HG03103 (cell line): ENCODE measurements around the gene IL17A.
"Not testable (repeated sequence)": the region's sequence is repeated elsewhere in the genome, so short reads cannot be mapped to it uniquely, and the experiment has no call there.

Experiments used
- ATAC-seq: cut with Tn5 transposase; IDR thresholded peaks from one replicate; pipeline ENCODE4 v1.9.1; 2021; ENCODE audit warnings: low read depth; ENCODE audit not compliant: unreplicated experiment

Gene IL17A

DNA sequence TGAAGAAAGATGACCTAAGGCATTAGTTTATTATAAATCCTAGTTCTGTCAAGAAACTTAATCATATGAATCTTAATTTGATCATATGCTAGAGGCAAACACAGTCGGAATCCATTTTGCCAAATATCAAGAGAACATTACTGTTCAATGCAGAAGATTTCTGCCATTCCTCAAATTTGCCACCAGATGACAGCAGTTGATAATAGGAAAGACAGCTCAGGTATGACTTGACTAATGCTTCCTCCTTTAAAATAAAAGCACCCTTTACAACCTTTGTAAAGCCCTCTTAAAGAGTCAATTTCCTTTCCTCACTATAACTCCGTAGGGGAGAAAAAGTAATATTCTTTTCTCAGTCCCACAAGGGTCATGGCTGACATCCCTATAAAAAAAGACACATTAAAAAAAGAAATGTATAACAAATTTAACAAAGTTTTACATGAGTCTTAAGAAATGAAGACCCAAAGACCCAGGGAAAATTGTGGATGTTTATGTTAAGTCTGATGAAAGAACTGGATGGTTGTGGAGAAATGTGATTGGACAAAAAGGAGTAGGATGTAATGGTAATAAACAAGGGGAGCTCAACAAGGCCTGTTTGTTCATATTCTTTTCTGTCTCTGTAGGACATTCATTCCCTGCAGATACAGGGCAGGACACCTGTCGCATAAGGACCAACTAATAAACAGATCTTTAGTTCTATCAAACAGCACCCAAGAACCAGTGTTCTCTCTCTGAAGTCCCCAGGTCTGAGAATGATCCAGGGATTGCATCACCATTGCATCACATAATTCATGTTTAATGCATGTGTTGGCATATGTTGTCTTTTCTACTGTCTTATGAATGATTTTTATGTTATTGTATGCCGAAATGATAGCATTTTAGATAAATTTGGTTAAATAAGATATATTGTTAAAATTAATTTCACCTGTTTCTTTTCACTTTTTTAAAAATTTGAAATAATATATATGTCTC is 23.0 kb upstream of the IL17A start:
- ATAC-seq = peak; percentile 54

DNA sequence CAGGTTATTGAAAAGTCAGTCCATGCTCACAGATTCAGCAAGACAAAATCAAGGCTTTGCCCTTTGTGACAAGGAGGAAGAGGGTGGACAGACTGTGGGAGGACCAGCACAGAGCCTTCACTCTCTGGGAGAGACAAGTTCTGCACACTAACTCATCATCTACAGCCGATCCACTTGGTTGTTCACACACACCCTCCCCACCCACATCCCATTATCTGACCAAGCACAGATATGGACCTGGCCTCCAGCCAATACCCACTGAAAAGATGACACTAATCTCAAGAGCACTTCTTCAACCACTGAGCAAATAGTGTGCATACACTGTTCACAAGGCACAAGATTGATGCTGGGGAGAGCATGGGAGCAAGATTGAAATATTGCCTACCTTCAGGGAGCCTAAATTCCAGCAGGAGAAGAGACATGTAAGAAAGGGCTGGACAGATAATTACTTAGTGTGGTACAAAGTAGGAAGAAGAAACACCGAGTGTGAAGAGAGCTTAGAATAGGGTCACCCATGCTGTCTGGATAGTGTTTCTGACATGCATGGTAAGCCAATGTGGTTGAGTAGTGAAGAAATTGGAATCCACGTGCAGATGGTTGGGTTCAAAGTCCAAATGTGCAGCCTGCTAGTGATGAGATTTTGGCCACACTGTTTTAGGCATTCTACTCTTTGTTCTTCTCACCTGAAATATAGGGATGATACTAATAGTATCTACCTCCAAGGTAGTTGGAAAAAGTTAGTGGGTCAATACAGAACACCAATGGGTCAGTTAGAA is 21.7 kb upstream of the IL17A start:
- no peak for ATAC-seq

DNA sequence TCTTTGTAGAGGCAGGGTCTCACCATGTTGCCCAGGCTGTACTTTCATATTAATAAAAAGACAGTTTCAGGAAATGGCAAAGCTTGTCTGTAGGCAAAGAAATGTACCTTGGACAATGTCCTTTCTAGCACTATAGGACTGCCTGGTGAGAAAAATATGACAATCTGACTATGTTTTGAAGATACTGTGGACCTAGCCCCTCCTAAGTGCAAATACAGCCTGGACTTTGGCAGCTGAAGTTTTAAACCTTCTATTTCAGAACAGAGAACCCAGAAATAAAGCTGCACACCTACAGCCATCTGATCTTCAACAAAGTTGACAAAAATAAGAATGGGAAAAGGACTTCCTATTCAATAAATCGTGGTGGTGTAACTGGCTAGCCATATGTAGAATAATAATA is 18.9 kb upstream of the IL17A start:
- no peak for ATAC-seq

DNA sequence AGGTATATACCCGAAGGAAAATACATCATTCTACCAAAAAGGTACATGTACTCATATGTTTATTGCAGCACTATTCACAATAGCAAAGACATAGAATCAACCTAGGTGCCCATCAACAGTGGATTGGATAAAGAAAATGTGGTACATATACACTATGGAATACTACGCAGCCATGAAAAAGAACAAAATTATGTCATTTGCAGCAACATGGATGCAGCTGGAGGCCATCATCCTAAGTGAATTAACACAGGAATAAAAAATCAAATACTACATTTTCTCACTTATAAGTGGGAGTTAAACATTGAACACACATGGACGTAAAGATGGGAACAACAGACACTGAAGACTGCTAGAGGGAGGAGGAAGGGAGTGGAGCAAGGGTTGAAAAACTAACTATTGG is 17.8 kb upstream of the IL17A start:
- not testable (repeated sequence) for ATAC-seq

DNA sequence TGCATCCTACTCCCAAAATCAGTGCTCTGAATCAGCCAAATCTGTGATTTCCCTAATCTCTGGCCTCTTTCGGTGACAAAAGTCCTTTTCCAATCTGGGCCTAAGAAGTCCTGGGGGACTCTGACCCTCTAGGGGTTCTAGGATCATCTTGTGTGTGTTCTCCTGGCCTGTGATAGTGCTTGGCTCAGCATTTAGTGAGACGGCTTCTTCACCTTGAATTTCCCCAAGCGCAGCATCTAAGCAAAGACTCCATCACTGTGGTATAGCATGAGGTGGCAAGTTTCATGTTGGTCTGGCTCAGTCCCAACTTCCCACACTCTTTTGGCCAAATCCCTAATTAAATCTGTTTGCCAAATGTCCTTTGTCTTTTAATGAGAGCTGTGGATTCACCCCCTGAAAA is 12.1 kb upstream of the IL17A start:
- ATAC-seq = no peak

DNA sequence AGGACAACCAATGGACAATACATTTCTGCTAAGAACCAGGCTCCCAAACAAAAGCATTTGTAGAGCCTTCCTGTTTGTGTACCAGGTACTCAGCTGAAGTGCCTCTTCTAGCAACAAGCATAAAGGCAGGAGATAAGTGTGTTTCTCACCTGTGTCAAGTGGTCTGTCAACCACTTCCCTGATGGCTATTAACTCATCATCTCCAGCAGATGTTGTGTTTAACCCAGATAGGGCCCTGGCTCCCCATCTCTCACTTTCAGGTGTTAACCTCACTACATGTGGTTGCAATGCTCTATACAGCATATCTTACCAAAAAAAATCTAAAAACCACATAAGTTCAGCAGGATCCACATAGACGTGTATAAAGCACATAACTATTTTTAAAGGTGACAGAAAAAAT is 9.6 kb upstream of the IL17A start:
- peak; percentile 45 for ATAC-seq

DNA sequence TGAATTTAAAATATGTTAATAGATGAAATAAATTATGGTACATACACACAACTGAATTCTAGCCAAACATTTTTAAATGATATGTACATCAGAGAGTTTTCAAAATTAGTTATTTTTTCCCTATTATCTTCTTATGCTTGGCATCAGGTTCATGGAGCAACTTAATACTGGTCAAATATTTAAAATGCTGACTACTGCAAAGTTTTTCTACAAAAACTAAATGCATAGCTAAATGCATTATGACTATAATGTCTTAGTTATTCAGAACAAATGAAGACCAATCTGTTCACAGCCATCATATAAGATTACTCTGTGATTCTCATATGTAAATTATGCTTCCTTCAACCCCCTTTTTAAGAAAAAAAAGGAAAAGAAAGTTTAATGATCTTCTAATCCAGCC is 8.2 kb upstream of the IL17A start:
- ATAC-seq = no peak

DNA sequence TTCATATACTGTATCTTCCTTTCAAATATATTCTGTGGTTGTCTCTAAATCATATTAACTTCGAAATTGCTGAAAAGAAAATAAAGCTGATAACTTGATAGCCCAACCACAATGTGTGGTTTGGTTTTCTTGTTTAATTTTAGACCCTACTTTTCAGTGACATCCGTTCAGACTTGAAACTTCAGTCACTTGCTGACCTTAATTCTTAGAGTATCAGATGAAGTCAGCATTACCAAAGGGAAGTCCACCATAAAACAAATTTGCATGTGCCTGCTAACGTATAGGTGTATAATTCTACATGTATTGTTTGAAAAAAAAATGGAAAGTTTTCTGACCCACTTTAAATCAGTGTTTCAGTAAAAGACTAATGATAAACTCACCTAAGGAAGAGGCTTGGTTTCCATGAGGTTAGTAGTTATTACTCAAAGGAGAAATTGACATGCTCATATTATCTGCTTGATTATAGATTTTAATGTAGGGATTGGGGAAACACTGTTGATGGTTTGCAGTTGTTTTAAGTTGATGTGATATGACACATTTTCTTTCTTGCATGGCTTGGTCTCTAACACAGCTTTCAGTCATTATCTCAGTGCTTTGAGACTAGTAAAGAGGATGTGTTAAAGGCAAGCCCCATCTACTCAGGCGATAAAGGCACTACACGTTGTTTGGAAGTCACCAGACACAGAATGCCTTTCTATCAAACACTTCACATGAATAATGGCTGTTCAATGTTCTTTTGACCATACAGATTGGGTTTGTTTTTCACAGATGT is 5.2 kb upstream of the IL17A start:
- ATAC-seq = peak; percentile 86

DNA sequence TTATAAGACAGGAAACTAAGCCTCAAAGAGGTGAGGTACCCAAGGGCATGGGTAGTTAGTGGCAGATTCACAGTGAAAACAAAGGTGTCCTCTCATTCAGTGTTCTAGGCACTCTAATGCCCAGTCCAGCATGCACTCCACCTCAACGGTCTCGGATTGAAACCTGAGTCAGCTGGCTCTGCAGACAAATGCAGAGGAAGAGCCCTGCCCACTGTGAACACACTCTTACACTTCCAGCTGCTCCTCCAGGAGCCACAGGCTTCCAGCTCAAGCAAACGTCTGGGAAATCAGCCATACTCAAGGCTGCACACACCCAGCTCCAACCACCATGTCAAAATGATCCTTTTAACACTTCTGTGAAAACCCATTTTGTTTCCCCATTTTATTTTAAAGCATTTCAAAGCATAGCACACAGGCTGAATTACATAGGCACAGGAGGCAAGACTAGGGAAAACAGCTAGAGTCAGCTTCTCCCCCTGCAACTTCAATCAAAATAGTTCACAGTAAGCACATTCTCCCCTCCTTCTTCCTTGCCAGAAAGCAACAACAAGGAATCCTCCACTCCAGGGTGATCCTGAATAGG is 3.0 kb upstream of the IL17A start:
- ATAC-seq = no peak

DNA sequence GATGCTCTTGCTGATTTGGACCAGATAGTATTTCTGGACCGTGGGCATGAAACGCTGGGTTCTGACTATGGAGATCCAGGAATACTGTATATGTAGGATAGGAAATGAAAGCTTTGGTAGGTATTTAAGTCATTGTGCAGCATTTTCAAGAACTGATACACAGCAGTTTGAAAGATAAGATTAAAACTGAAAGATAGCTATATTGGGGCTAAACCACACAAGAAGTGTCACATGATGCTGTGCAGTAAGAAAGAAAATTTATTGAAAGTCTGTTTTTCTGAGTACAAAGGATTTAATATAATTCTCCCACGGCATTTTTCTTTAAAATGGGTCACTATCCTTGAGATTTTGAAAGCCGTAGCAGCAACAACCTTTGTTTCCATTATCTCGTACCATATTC is 305 bp downstream of the IL17A start:
- ATAC-seq = peak; percentile 81

DNA sequence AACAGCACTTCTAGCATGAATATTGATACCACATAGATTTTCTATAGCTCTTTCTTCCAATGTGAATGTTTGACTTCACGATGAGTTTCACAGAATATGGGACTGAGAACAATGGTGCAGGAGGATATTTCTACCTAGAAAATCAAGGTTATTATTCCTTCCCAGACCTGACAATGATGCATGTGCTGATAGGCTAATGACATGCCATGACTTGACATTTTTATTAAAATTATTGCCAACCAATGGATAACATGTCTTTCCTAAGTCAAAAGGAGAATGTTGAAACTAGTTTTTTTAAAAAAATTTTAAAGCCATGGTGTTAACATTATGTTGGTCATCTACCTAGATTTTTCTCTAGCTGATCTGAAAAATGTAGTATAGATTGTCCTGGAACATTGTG is 923 bp downstream of the IL17A start:
- no peak for ATAC-seq

DNA sequence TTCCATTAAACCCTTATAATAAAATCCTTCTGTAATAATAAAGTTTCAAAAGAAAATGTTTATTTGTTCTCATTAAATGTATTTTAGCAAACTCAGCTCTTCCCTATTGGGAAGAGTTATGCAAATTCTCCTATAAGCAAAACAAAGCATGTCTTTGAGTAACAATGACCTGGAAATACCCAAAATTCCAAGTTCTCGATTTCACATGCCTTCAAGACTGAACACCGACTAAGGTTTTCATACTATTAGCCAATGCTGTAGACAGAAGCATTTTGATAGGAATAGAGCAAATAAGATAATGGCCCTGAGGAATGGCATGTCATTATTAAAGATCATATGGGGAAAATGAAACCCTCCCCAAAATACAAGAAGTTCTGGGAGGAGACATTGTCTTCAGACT is 3.8 kb downstream of the IL17A start:
- ATAC-seq = no peak

DNA sequence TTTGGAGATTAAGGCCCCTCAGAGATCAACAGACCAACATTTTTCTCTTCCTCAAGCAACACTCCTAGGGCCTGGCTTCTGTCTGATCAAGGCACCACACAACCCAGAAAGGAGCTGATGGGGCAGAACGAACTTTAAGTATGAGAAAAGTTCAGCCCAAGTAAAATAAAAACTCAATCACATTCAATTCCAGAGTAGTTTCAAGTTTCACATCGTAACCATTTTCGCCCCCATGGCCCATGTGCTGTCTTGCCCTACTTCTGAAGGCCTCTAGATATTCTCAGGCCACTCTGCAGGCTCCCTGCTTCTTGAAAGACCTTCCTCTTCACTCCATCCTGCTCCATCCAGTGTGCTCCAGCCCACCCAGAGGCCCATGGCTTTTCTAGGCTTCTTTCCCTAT is 4.2 kb downstream of the IL17A start:
- no peak for ATAC-seq

DNA sequence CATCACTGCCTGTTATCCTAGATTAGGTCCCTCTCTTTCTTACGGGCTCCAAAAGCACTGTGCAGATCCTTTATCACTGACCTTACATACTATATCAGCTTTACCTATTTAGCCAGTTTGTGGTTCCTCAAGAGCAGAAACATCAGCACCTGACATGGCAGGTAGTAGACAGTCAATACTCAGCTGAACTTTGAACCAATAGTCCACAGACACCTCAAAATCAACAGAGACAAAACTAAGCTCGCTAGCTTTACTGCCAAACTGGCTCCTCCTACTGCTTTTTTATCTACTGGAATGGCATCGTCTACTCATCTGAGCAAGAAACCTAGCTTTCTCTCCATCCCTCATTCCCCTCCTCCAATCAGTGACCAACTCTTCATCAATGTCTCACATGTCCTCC is 5.6 kb downstream of the IL17A start:
- ATAC-seq = no peak

DNA sequence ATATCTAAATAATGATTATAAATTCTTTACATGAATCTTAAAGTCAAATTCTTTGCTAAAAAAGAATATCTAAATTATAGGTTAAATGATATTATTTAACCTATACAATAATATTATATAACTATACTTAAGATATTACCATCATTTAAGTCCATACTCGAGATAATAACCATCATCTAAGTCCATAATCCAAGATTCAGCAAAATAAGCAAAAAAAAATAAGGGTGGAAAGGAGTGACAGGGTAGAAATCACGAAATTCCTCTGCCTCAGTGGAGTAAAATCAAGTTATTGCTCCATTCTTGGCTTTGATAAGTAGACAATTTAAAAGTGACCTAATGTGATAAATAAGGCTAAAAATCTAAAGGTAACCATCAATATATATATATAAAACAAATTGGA is 9.7 kb downstream of the IL17A start:
- no peak for ATAC-seq

DNA sequence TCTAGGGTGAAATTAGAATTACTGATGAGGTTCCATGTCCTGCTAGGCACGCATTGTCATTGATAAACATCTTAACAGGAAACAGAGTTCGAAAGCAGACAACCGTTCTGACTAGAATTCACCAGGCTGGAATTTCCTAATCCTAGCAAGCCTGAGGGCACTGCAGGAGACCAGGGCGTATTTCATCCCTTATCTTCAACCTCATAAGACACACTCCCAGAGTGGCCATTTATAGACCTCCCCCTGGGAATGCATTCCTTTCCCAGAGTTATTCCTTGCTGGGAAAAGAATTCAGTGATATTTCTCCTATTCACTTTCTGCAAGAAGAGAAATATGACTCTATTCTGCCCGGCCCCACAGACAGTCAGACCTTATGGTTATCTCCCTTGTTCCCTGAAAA is 13.9 kb downstream of the IL17A start:
- ATAC-seq = not testable (repeated sequence)

DNA sequence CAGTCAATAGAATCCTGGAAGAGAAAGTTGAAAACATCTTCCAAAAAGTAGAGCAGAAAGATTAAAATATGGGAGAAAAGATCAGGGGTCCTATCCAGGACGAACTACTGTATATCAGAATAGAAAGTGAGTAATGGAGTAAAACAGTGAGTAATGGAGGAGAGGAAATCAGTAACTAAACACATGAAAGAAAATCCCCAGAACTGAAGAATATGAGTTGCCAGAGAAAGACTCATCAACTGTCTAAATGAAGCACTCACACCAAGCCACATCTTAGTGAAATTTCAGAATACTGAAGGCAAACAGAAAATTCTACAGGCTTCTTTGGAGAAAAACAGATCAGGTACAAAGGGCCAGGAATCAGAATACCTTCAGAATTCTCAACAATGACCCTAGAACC is 14.9 kb downstream of the IL17A start:
- no peak for ATAC-seq

DNA sequence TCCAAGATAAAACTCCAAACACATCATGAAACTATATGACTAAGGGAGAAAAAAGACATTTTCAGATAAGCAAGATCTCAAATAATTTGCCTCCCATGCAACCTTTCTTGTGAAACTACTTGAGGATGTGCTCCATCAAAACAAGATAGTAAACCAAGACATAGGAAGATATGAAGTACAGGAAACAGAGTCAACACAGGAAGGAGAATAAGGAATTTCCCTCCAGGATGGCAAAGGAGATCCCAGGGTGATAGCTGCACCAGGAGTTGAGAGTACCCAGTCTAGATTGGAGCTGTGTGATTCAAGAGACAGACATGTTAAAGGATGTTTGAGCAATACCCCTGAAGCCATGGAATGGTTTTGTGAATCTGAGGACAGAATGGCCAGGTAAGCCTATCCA is 15.3 kb downstream of the IL17A start:
- no peak for ATAC-seq

DNA sequence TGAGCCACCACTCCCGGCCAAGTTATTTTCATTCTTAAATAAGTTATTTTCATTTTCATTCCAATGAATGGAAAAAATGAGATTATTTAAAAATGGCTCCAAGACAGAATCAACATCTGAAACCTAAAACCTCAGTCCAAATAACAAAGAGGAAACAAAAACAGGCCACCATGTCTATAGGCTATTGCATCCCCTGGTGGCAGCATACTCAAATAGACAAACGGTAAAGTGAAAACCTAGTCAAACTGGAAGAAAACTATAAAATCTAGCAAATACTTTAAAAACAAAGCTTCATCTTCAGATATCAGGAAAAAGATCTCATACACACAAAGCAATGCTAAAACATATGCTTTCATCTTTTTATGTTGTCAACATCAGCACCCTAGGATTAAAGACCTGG is 20.9 kb downstream of the IL17A start:
- ATAC-seq = no peak

DNA sequence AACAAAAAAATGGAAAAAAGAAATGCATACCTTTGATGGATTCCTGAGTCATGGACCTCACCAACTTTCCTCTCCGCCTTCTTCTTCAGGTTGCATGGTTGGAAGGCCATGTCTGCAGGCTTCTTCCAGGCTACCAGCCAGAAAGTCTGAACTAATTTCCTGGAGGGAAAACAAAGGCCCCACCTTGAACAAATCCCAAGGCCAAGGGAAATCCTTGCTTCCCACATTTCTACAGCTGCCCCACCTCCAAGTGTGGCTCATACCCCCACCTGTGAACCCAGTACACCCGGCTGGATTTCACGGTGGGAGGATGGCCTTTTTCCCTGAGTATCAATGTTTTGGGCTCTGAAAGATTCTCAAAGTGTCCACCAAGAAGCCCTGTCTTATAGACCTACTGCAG is 22.4 kb downstream of the IL17A start:
- ATAC-seq = no peak

DNA sequence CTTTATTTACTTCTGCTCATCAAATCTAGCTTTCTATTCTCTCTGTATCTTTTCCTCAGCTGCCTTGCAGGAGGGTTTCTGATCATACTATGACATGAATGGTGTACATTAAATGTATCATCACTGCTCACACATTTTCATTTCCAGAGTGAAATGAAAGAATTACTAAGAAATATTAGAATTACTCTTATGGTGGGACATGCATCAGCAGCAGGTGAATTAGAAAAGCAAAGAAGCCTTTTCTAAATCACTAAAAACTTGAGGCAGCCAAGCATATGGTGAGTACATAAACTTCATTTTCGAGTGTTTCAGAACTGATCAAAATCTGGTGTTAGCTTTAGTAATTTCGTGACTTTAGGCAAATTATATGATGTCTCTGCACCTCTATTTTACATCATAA is 23.6 kb downstream of the IL17A start:
- ATAC-seq = peak; percentile 30
